K562 (cell line): ENCODE results near the gene STX1A. TPM values are rescaled to one million over a fixed set of nuclear protein-coding genes. Genes with fewer than 3 reads are reported as not detected.

Source experiments
- ATAC-seq: fragments of 200-7000 bp; cut with Tn5 transposase; 3 replicates; pipeline ENCODE4 v1.9.1; 2020; ENCODE audit warnings: moderate library complexity
- BruUV-seq: library from RNA; stranded (reverse); fragments of 400-500 nt; replicated peaks from 2 replicates; lab custom pipeline; 2021; lab: Mats Ljungman, UMichigan
- CTCF ChIA-PET: fragments of 300-600 bp; formaldehyde crosslinking; extraction: SDS; loops from one replicate; lab custom pipeline; 2021; ENCODE audit warnings: low intra/inter-chr PET ratio; lab: Yijun Ruan, JAX
- POLR2A ChIA-PET: fragments of 300-600, 350-650 bp; sonication (Branson Sonifier 250); formaldehyde crosslinking; extraction: SDS; loops from one replicate; lab custom pipeline; 2021; ENCODE audit warnings: antibody characterized with exemption, inconsistent platforms; lab: Yijun Ruan, JAX
- DNase-seq, 4 experiments: peaks; one replicate each; pipeline versions ENCODE4 v3.0.0 to v3.0.0-alpha.2; 2011 to 2018; ENCODE audit warnings: low spot score in 3 of 4, mixed read lengths in 3 of 4; ENCODE audit errors: extremely low read depth in 1 of 4
- FAIRE-seq: peaks from 2 replicates; lab custom pipeline; 2011; peaks lifted over from hg19 to GRCh38; lab: Jason Lieb, UNC
- H2AFZ ChIP-seq: 2 replicates; pipeline ENCODE4 v1.6.0; 2011; ENCODE audit warnings: low read depth, low read length, control low read depth, inconsistent platforms
- H3K27ac ChIP-seq: fragments of 200-600 bp; 3 replicates; pipeline ENCODE4 v1.8.0; 2011; ENCODE audit warnings: low read depth, mild to moderate bottlenecking, control low read depth, inconsistent platforms, low read length, moderate library complexity, mixed read lengths; ENCODE audit errors: extremely low read depth
- H3K27me3 ChIP-seq, 2 experiments: fragments of 300-600 bp in 1 of 2; 2 replicates in 1 of 2; 3 replicates in 1 of 2; pipeline versions ENCODE4 v1.6.0 to v1.8.0; 2011; ENCODE audit warnings: inconsistent platforms in 2 of 2, low read length in 2 of 2, mild to moderate bottlenecking in 1 of 2, mixed read lengths in 1 of 2, moderate library complexity in 1 of 2; ENCODE audit not compliant: control insufficient read depth in 2 of 2, insufficient read depth in 2 of 2
- H3K36me3 ChIP-seq: fragments of 300-600 bp; 3 replicates; pipeline ENCODE4 v1.8.0; 2011; ENCODE audit warnings: mild to moderate bottlenecking, low read length, inconsistent platforms; ENCODE audit not compliant: control insufficient read depth, insufficient read depth
- H3K4me1 ChIP-seq, 2 experiments: fragments of 200-600 bp in 1 of 2; replicated peaks in 1 of 2; 2 replicates in 1 of 2; 3 replicates in 1 of 2; pipeline versions ENCODE4 v1.5.1 to v1.8.0; 2011; ENCODE audit warnings: inconsistent platforms in 2 of 2, low read length in 2 of 2, mild to moderate bottlenecking in 1 of 2, mixed read lengths in 1 of 2, moderate library complexity in 1 of 2; ENCODE audit not compliant: control insufficient read depth in 2 of 2, insufficient read depth in 2 of 2
- H3K4me2 ChIP-seq: 2 replicates; pipeline ENCODE4 v1.6.1; 2011; ENCODE audit warnings: low read length, control low read depth, inconsistent platforms, mixed read lengths; ENCODE audit not compliant: insufficient read depth
- H3K4me3 ChIP-seq: fragments of 200-600 bp; sonication (generic), shearing (Covaris generic); 2 replicates; pipeline ENCODE4 v1.5.1; 2016; ENCODE audit warnings: control low read depth, inconsistent platforms
- H3K79me2 ChIP-seq: fragments of 200-600 bp; 3 replicates; pipeline ENCODE4 v1.8.0; 2011; ENCODE audit warnings: low read length, inconsistent platforms; ENCODE audit not compliant: control insufficient read depth, insufficient read depth
- H3K9ac ChIP-seq, 2 experiments: 2 replicates each; pipeline versions ENCODE4 v1.6.0 to v1.6.1; 2011; ENCODE audit warnings: low read depth in 2 of 2, low read length in 2 of 2, control low read depth in 1 of 2, inconsistent platforms in 1 of 2, mild to moderate bottlenecking in 1 of 2, mixed read lengths in 1 of 2; ENCODE audit not compliant: insufficient read depth in 1 of 2
- H3K9me1 ChIP-seq: one replicate; pipeline ENCODE4 v1.6.0; 2011; ENCODE audit warnings: inconsistent platforms, mild to moderate bottlenecking, low read length, moderate library complexity; ENCODE audit not compliant: control insufficient read depth, insufficient read depth
- H3K9me3 ChIP-seq: replicated peaks from 2 replicates; pipeline ENCODE4 v1.5.1; 2011; ENCODE audit warnings: low read depth, low read length, inconsistent platforms; ENCODE audit not compliant: control insufficient read depth, insufficient read depth
- H4K20me1 ChIP-seq: replicated peaks from 2 replicates; pipeline ENCODE4 v1.6.1; 2011; ENCODE audit warnings: low read length, inconsistent platforms, mixed read lengths; ENCODE audit not compliant: control insufficient read depth, insufficient read depth
- ARID4B ChIP-seq: sonication (generic); formaldehyde crosslinking; IDR thresholded peaks from 2 replicates; pipeline ENCODE4 v1.8.0; 2022; ENCODE audit warnings: mild to moderate bottlenecking, missing genetic modification reagents
- CREBBP ChIP-seq: IDR thresholded peaks from one replicate; pipeline ENCODE4 v1.6.1; 2012; ENCODE audit warnings: low read depth, mild to moderate bottlenecking, control low read depth, inconsistent platforms, low read length
- CTBP1 ChIP-seq: fragments of 450-650 bp; IDR thresholded peaks from 2 replicates; pipeline ENCODE4 v1.6.1; 2016; ENCODE audit warnings: borderline replicate concordance
- FOXA3 ChIP-seq, 2 experiments: fragments of 450-650 bp in 1 of 2; sonication (generic) in 1 of 2; formaldehyde crosslinking; IDR thresholded peaks in 1 of 2; conservative IDR thresholded peaks in 1 of 2; 2 replicates each; pipeline versions ENCODE4 v1.4.0 to v1.8.0; 2020 to 2022; ENCODE audit warnings: mild to moderate bottlenecking in 2 of 2, missing genetic modification reagents in 1 of 2
- FOXM1 ChIP-seq, 2 experiments: fragments of 450-650 bp in 1 of 2; sonication (generic) in 1 of 2; formaldehyde crosslinking in 1 of 2; IDR thresholded peaks; 2 replicates each; pipeline versions ENCODE4 v1.6.1 to v1.9.0; 2017 to 2022; ENCODE audit warnings: low read depth in 2 of 2, mild to moderate bottlenecking in 2 of 2, missing genetic modification reagents in 1 of 2, moderate library complexity in 1 of 2
- HMG20A ChIP-seq: fragments of 450-650 bp; formaldehyde crosslinking; conservative IDR thresholded peaks from 2 replicates; pipeline ENCODE4 v1.4.0; 2020; ENCODE audit warnings: mild to moderate bottlenecking, mixed read lengths
- HNRNPL ChIP-seq: fragments of 200-400 bp; formaldehyde crosslinking; IDR thresholded peaks from 2 replicates; pipeline ENCODE4 v1.6.1; 2017; ENCODE audit warnings: low read depth, mild to moderate bottlenecking, low read length
- MCM3 ChIP-seq: fragments of 450-650 bp; IDR thresholded peaks from 2 replicates; pipeline ENCODE4 v1.6.1; 2016
- SAP30 ChIP-seq: fragments of 200-600 bp; sonication (generic); IDR thresholded peaks from 2 replicates; pipeline ENCODE4 v1.6.1; 2012; ENCODE audit warnings: borderline replicate concordance, low read depth, mild to moderate bottlenecking, moderate library complexity, low read length, control low read depth, inconsistent platforms; ENCODE audit not compliant: insufficient read depth, poor library complexity, severe bottlenecking
- SMARCE1 ChIP-seq: fragments of 450-650 bp; IDR thresholded peaks from 2 replicates; pipeline ENCODE4 v1.7.1; 2016; ENCODE audit warnings: mild to moderate bottlenecking
- ZFX ChIP-seq: sonication (generic); formaldehyde crosslinking; IDR thresholded peaks from 2 replicates; pipeline ENCODE4 v1.8.0; 2022; ENCODE audit warnings: mild to moderate bottlenecking, missing genetic modification reagents, moderate library complexity
- ZNF175 ChIP-seq: fragments of 200-800 bp; sonication (Bioruptor generic); IDR thresholded peaks from 2 replicates; pipeline ENCODE4 v1.6.1; 2016; ENCODE audit warnings: low read depth, mild to moderate bottlenecking, missing genetic modification characterization, missing compliant biosample characterization
- WGBS: fragments of 100-300 bp; shearing (Covaris generic); methylation state at CpG from one replicate; pipeline ENCODE4 v1.1.6; 2016; ENCODE audit warnings: low coverage, mixed read lengths; ENCODE audit not compliant: insufficient coverage; ENCODE audit errors: missing lambda C conversion rate; 5-methylcytosine and 5-hydroxymethylcytosine counted together
- in situ Hi-C: fragments of 300-500 bp; cut with MboI; formaldehyde crosslinking; loops from 4 replicates; pipeline ENCODE4 v1.15.0; 2018; ENCODE audit warnings: inconsistent platforms, mixed read lengths
- intact Hi-C: fragments of 100-400 bp; cut with micrococcal nuclease; formaldehyde crosslinking; loops from 2 replicates; pipeline ENCODE4 v1.14.2; 2022
- polyA plus RNA-seq, 8 experiments: library from polyadenylated mRNA; depleted of rRNA in 4 of 8; stranded (reverse) in 5 of 8; unstranded in 3 of 8; fragments of >200 nt; fragmentation: Nextera tagmentation in 2 of 8; fragmentation: Illumina TruSeq in 1 of 8; extraction: Ambion mirVana in 2 of 8; extraction: Trizol in 1 of 8; gene quantifications; 2 replicates each; pipeline versions ENCODE4 v1.2.1 to v1.2.3, GENCODE V29; 2011 to 2014; ENCODE audit warnings: inconsistent platforms in 1 of 8, missing spikeins in 1 of 8
- total RNA-seq, 7 experiments: library from RNA; depleted of rRNA in 6 of 7; stranded (reverse); fragments of >200 nt in 6 of 7; fragmentation: Illumina TruSeq in 2 of 7; extraction: Trizol in 2 of 7; gene quantifications; 2 replicates each; pipeline versions ENCODE4 v1.2.1 to v1.2.3, GENCODE V29; 2011 to 2021; ENCODE audit warnings: low replicate concordance in 1 of 7

Gene STX1A
- total and polyA plus RNA-seq, 9 of the 15 experiments (the other 6 are each of a cell fraction or from before 2014, with no cell fraction given) = 0.04 to 15.1 (median 6.3) TPM

- DNase-seq (peak; percentile 99), ATAC-seq (peak; percentile 90), FAIRE-seq (peak; percentile 92)
- Histone ChIP-seq H3K4me1 (peaks cover 2 to 58% of the 10 kb centered on the region in 2 experiments; a peak in 4 of 5 replicates), H3K36me3 (peaks cover 24% of the 10 kb centered on the region), H3K79me2 (peaks cover 19% of the 10 kb centered on the region), H4K20me1 (peaks cover 21% of the 10 kb centered on the region), H3K27ac (peak within 1 kb of the TSS; percentile 91), H2AFZ (peak within 1 kb of the TSS; percentile 93), H3K27me3 (no peaks in the 10 kb centered on the region), H3K9ac (peak within 1 kb of the TSS; percentile 92 to 100), H3K4me2 (peak within 1 kb of the TSS; percentile 91), H3K9me1 (peaks cover 4% of the 10 kb centered on the region), H3K4me3 (peak within 1 kb of the TSS; percentile 62), H3K9me3 (no peaks in the 10 kb centered on the region)
- TSS peak; percentile 85 for BruUV-seq
- in situ Hi-C loops = loop anchor here (10.0 kb wide), 1 partner anchor 404 kb away; no protein-coding TSS in a partner anchor
- ChIA-PET POLR2A (interaction anchor here (0.5 to 2.3 kb wide), 14 partner anchors 10 to 216 kb away, joined by 3 to 9 read pairs (median 3); partner anchors contain the start of gene BAZ1B), CTCF (no interaction called here)
- 2% methylated on average over 61 of the region's 84 CpGs for WGBS
- intact Hi-C loops = loop anchor here (2.0 to 10.0 kb wide), 2 partner anchors 116 to 404 kb away; no protein-coding TSS in a partner anchor
- 0 out of 2 replicates have a peak, but pooled peaks have one; percentile 12 for TF ChIP-seq SMARCE1
- TF ChIP-seq MCM3 = no peak
- TF ChIP-seq ARID4B = no peak
- TF ChIP-seq ZFX (CRISPR knock-in tag) = peak; percentile 74
- peak; percentile 99 for TF ChIP-seq HNRNPL
- 0 out of 4 replicates have a peak, but pooled peaks of 1 of the 2 experiments have one; percentile 3 for TF ChIP-seq FOXA3 (CRISPR knock-in tag; conservative IDR thresholded peaks at IDR 0.05 in 1 of 2, IDR thresholded peaks at IDR 0.05 in 1 of 2)
- TF ChIP-seq SAP30 = peak; percentile 34
- no peak for TF ChIP-seq CREBBP
- TF ChIP-seq ZNF175 = no peak
- no peak for TF ChIP-seq HMG20A (CRISPR knock-in tag)
- no peak for TF ChIP-seq FOXM1 (IDR thresholded peaks at IDR 0.05; ENCODE audit: low read depth)
- peak; percentile 89; the same call in 1 of the 2 replicates for TF ChIP-seq FOXM1 (CRISPR knock-in tag; IDR thresholded peaks at IDR 0.05; ENCODE audit: low read depth)
- TF ChIP-seq CTBP1 = peak; percentile 95
Measured at GRCh38 chr7:73738612-73739386, 19.3 kb upstream of the STX1A start, which contains the start of gene ABHD11. ABHD11 (minus strand) TSS chr7:73738802; CDS start chr7:73738770, 32 bp downstream.
